GM19025 (cell line): ENCODE data around the gene IL1RN.

Source experiments
- ATAC-seq: cut with Tn5 transposase; IDR thresholded peaks from one replicate; pipeline ENCODE4 v1.9.1; 2021; ENCODE audit warnings: mild to moderate bottlenecking, low read depth, moderate library complexity; ENCODE audit not compliant: unreplicated experiment

IL1RN gene

DNA sequence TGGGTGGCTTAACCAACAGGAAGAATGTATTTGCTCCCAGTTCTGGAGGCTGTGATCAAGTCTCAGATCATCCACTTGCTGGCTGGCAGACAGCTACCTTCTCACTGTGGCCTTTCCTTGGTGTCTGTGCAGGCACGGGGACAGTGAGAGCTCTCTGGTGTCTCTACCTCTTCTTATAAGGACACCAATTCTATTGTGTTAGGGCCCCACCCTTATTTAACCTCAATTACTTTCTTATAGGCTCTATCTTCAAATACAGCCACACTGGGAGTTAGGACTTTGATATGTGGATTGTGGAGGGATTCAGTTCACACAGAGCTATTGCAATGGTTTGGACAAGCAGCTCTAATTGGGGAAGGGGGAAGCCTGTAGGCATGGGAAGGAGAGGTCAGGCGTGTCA lies 25.3 kb upstream of the IL1RN start:
- no peak for ATAC-seq

DNA sequence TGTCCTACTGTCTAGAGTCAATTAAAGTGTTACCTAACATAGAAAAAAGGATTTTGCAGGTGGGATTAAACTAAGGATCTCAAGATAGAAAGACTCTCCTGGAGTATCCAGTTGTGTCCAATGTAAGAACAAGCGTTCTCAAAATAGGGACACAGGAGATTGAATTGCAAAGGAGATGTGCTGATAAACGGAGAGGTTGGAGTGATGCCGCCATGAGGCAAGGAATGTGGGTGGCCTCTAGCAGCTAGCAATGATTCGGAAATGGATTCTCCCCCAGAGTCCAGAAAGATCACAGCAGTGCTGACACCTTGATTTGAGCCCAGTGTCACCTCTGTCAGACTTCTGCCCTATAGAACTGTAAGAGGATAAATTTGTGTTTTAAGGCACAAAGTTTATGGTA lies 24.1 kb upstream of the IL1RN start:
- no peak for ATAC-seq

DNA sequence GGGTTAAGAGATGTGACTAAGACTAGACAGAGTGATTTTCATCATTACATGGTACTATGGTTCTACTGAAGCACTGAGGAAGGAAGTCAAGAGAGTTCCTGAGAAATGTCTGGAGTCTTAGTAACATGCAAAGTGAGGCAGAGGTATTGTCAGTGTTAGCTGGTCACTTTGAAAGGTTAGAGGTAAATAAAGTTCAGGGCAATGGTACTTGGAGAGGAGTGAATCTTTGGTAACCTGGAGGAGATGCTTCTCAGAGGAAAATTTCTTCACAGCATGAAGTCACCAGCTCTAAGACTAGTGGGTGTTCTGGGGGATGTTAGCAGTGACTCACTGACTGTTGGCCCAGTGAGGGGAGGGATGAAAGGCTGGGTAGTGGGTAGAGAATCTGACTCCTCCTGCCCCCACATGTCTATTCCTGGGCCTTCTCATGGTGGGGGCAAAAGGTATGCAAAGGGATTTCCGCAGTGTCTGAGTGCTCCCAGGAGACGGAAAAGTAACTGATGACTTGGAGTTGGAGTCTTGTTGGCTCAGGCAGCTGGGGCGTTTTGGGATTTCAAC lies 23.3 kb upstream of the IL1RN start:
- ATAC-seq = no peak

DNA sequence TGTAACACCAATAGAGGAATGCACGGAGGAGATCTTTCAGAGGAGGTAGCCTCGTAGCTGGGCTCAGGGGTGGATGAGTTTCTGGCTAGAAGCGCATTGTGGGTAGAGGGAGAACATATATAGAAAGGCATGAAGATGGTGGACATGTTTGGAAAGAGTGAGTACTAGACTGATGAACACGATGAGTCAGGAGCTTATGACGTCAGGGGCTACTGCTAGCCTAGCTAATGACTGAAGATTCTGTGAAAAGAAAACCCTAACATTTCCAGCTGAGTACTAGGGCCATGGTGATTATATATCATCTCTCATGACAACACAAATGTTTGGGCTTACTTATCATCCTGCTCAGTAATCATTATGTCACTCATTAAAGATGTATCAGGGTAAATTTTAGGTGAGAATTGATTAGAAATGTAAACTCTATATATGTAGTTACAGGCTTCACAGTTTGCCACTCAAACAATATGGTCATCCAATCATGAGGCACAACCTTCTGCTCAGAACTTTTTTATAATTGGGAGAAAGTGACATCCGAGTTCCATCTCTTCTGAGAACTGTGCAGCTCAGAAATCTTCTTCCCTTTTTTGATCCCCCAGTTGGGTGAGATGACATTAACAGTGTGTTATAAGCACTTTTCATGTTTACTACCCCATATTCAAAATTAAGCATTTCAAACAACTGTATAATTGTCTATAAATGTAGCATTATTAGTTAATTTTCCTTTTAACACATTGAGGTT lies 22.2 kb upstream of the IL1RN start:
- no peak for ATAC-seq

DNA sequence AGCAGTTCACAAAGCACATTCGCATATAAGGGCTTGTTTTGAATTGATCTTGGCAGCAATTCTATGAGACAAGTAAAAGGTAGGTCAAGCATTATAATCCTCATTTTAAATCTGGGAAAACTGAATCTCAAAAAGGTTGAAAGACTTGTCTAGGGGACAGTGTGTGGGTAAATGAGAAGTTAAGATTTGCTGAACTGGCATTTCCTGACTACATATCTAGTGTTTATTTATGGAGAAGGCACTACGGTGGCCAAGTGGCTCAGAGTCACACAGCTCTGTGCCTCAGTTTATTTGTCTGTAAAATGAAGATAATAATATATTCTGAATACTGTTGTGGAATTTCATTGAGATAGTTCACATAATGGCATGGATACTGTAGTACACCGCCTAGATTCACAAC lies 16.3 kb upstream of the IL1RN start:
- no peak for ATAC-seq

DNA sequence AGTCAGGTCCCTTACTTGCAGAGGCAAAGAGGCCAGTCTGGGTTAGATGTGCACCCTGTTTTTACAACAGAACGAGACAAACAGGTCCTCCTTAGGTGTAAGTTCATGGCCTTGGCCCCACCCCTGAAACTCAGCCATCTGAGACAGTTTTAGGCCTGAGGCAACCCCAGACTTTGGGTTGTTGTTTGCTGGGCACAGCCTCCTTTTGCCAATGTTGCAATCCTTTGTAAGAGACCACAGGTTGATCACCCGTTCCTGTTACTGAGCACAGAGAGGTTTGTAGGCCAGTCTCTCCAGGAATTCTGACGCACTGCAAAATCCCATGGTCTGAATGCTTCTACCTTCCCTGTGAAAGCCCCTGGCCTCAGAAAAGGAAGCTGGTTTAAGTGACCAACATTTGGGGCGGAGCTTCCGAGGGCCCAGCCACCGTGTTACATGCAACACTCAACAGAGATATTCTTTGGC lies 15.5 kb upstream of the IL1RN start:
- no peak for ATAC-seq

DNA sequence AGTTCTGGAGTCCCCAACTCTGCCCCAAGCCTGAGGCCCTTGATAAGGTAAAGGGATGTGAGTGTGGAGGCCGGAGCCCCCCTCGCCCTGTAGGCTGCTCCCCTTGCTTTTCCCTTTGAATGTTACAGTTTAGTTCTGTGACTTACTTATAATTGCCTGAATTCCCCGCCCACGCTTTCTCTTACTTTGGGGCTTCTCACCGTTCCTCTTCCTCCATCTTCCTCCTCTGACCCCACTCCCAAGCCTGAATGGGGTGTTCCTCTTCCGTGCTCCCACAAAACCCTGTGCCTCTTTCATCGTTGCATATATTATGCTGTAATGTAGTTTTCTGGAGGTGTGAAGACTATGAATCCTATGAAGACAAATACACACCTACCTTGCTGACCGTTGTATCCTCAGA lies 15.0 kb upstream of the IL1RN start:
- no peak for ATAC-seq

DNA sequence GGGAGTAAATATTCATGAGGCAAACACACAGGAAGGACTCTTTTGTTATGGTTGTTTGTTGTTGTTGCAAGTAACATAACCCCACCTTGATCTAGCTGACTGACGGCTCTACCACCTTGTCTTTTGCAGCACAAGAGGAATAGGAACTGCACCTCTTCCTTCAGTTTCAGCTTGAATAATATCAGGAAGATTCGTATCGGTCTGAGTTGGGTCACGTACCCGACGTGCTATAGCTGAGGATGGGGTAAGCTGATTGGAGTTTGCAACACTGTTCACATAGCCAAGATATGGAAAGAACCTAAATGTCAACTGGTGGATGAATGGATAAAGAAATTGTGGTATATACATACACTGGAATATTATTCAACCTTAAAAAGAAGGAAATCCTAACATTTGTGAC lies 14.5 kb upstream of the IL1RN start:
- no peak for ATAC-seq

DNA sequence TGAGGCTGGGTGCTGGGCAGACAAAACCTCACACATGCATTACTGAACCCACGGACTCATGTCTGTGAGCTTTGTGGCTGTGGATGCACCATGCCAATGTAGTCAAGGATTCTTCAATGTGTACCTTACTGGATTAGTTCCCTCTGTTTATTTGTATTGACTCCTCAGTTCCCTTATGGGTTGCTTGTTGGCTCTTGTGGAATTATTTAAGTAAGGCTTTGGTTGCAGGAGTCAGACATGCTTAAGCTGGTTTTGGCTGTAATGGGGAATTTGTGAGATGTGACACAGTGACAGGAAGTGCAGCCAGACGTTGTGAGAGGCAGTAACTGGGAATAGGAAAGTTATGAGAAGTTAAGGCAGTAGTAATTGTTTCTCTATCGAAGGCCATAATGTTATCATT lies 13.6 kb upstream of the IL1RN start:
- ATAC-seq = no peak

DNA sequence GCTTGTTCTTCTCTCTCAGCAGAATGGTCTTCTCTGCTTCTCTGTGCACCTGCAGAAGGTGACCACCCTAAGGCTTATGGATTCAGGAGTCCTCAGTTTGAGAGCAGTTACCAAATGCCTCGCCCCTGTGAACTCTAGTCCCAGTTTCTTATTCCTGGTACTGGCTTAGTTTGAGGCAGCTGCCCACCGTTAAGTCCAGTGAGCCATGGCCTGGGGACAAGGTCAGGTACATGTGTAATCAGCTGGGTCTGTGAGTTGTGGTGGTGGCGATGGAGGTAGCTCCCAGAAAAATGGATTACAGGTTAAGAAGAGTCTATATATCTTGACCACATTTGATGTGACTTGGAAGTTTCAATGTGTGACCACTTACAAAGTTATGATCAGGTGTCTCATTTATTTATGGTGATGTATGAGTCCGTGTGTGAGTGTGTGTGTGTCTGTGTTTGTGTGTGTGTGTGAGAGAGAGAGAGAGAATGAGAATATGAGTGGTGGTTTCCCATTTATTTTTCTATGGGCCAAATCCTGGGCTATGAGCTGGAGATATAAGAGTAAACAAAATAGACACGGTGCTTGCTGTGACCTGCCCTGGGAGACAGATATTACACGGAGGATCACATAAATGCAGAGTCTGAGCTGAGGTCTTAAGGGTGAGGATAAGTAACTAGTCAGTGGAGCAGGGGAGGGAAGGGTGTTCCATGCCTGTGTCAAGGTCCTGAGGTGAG lies 13.0 kb upstream of the IL1RN start:
- ATAC-seq = no peak

DNA sequence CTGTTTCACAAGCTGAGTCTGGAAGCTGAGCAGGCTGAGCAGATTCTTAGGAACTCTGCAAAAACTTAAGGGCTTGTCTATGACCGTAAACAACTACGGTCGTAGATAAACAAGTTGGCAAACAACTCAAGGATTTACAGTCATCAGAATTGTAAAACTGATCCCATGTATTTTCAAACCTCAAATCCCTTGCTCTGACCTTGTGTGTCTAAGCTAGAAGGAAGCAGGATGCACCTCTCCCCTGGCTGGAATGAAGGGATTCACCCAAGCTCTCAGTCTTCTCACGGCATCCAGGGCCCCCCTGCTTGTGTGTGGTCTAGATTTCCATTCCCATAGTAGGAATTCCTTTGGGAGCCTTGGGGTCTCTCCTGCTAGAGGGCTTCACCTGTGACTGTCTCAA lies 12.4 kb upstream of the IL1RN start:
- no peak for ATAC-seq

DNA sequence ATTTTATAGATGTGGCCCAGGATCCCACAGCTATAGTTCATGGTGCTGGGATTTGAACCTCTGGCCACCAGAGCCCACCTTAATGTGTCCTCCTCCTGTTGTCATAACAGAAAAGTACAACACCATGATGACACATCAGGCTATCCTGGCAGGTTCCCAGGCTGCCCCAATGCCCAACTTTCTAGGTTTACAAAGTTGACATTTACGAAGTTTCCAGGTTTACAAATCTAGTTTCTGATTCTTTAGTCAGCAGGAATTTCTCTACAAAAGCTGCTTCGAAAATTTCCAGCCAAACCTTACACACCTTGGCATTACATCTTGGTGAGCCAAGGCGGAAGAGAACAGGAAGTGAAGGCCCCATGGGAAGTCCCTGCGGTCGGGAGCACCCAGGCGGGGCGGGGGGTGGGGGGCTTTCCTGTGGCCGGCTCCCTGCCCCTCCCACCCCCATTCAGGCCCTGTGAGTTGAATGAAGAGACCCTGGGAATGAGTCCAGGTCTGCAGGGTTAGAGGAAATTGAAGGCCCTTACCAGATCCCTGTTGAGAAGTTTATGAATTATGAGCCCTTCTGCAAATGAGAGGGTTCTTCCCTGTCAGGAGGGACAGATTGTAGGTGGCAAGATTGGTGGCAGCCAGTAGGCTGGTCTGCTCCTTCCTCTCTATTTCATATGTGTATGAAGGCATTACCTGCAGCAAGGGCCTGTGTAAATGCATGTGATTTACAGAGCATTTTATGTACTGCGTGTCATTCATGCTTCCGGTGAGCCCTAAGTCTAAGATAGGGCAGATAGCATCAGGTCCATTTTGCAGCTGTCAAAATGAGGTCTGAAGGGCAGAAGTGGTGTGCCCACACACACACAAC lies 11.1 kb upstream of the IL1RN start:
- no peak for ATAC-seq

DNA sequence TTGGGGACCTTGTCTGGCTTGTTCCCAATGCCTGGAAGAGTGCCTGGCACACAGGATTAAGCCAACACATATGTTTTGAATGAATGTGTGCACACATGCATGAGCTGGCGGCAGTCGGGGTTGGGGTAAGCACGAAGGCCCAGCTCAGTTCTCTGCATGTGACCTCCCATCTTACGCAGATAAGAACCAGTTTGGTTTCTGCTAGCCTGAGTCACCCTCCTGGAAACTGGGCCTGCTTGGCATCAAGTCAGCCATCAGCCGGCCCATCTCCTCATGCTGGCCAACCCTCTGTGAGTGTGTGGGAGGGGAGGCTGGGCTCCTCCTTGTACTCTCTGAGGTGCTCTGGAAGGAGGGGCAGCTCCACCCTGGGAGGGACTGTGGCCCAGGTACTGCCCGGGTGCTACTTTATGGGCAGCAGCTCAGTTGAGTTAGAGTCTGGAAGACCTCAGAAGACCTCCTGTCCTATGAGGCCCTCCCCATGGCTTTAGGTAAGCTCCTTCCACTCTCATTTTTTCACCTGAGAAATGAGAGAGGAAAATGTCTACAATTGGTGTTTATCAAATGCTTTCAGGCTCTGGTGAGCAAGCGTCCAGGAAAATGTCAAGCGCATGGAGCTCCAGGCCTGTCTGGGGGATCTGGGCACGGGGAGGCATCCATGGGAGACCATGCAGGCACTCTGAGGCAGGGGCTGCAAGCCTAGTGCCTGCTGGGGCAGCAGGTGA lies 9.7 kb upstream of the IL1RN start:
- no peak for ATAC-seq

DNA sequence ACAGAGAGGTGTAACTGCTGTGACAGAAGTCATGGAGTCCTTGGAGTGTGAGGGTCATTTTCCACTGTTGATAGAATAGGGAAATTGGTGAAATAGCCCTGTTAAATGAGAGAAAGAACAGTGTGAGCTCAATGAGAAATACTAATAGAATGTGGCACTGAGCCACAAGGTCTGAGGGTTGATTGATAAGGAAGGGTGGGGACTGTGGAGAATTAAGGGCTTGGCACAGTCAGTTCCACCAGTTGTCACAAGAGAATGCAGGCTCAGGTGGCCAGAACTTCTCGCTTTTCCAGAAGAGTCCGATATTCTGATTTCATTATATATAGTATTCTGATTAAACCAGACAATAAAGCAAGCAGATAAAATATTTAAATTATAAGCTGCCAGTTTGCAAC lies 9.1 kb upstream of the IL1RN start:
- ATAC-seq = no peak

DNA sequence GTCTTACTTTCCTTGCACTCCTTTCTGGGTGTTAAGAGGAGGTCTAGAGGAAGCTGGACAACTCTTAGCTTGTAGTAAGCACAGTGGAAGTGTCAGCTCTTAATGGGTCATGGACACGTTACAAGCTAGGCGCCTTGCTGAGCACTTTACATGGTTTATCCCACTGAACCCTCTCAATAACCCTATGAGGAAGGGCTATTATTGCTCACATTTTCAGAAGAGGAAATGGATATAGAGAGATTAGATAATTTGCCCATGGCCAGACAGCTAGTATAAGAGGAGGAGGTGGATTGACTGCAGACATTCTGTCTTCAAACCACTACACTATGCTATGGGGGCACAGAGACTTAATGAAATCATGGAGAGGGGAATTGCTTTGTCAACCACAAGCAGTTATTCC lies 8.3 kb upstream of the IL1RN start:
- no peak for ATAC-seq

DNA sequence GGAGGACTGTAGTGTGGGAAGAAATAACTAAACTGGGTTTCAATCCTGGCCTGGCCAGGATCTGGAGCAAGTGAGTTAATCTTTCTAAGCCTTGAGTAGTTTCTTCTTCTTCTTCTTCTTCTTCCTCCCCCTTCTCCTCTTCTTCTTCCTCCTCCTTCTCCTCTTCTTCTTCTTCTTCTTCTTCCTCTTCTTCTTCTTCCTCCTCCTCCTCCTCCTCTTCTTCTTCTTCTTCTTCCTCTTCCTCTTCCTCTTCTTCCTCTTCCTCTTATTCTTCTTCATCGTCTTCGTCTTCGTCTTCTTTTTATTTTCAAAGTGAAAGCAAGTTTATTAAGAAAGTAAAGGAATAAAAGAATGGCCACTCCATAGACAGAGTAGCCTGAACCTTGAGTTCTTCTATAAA lies 6.5 kb upstream of the IL1RN start:
- ATAC-seq = no peak

DNA sequence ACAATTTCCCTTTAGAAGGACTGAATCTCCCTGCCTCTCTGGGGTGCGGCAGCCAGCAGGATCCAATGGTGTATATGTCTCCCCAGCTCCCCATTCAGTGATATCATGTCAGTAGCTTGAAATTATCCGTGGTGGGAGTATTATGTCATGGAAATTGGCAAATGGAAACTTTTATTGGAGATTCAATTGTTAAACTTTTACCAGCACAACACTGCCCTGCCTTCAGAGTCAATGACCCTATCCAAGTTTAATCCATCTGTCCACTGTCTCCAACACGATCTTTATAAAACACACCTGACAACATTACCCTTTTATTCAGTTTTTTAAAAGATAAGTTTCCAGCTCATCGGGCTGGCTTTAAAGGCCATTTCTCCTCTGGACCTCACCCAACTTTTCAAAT lies 5.0 kb upstream of the IL1RN start:
- no peak for ATAC-seq

DNA sequence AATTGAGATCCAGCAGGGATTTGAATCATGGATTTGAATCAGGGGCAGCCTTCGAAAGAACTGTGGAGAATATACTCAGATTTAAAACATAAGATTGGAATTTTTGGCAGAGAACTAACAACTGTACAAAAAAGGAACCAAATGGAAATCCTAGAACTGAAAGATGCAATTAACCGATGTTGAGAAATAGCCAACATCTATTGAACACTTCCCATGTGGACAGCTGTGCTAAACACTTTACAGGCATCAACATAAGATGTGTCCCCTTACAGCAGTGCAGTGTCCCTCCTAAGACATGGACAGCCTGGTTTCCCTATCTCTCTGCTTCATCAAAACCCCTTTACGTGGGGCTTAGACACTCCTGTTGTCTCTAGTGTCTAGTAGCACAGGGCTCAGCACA lies 3.7 kb upstream of the IL1RN start:
- ATAC-seq = no peak

DNA sequence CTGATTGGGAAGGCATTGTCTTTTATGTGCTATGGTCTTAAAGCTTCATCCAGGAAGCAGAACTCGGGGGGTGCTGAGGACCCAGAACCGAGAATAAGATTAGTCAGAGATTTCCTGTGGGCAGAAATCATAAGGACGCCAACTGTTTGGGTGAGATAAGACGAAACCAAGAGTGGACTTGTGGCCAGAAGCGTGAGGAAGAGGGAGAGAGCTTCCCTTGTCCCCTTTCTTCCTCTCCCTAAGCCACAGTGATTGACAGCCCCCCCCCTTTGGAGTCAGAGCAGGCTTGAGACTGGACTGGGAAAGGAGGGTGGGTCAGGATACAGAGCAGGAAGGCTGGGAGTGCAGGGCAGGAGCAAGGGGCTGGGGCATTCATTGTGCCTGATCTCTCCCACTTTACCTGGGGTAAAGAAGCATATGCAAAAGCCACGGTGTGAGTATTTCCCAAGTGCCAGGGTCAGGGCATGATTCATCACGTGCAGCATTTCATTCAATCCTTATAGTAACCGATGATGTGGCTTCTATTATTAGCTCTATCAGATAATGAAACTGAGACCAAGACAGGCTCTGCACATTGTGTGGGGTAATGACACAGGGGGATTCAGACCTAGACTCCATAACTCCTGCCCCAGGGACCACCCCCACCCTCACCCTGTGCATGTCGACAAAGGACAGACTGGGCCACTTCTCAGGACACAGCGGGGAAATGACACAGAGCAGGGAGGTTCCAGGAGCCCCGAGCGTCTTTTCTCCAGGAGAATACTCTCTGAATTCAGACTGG lies 3.0 kb upstream of the IL1RN start:
- no peak for ATAC-seq
